NCI-H345 (cell line): ENCODE results near the gene TRIM28.
"Not testable (repeated sequence)": the region's sequence is repeated elsewhere in the genome, so short reads cannot be mapped to it uniquely, and the experiment has no call there.

Source experiments
- DNase-seq: peaks from one replicate; lab custom pipeline; 2025; lab: John Stamatoyannopoulos, UW

Gene TRIM28

DNA sequence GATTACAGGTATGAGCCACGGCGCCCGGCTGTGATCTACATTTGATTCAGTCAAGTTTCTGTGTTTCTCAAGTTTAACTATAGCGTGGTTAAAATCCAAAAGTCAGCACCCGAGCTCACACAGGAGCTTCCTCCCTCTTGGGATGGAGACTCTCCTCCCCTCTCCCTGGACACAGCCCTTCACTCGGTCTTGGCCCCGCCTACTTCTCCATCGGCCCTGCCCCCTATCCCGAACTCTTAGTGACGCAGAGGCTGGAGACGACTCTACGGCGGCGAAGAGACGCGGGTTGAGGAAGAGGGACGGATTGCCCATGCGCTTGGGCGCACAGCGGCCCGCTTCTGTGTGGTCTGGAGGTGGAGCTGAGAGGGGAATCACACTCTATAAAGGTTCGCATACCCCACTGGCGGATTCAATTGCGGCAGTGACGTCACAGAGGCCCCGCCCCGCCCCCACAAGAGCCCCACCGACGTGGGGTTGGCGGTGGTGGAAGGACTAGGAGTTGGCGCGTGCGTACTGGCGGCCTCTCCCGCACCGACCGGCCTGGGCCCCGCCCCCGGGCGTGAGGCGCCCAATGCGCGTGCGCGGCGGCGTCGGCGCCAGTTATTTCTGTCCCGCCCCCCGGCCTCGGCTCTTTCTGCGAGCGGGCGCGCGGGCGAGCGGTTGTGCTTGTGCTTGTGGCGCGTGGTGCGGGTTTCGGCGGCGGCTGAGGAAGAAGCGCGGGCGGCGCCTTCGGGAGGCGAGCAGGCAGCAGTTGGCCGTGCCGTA is at the start of gene TRIM28:
Gene TRIM28, plus strand, starts transcription at position 239 of the 765 bp plus-strand sequence. CDS start 694 bp downstream, outside the sequence.
- DNase-seq = no peak

DNA sequence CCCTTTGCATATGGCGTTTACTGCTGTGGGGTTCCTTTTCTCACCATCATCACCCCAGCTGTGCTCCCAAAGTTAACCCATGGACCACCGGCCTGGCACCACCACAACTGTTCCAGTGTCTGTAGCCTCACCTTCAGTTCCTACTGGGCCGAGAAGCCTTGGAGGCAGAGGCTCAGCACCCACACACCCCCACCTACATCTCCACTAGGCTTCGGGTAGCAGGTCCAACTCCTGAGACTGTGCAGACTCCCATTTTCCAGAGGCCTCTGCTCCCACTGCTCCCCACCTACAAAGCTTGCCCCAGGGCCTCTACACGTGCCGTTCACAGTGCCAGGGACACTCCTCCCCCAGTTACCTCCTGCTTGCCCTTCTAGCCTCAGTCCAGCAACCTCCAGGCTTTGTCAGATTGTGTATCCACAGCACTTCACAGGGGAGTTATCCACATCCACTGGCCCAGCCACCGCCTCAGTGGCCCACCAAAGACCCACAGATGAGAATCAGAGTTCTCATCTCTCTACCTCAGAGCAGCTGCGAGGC is 46.2 kb upstream of the TRIM28 start:
- DNase-seq = no peak

DNA sequence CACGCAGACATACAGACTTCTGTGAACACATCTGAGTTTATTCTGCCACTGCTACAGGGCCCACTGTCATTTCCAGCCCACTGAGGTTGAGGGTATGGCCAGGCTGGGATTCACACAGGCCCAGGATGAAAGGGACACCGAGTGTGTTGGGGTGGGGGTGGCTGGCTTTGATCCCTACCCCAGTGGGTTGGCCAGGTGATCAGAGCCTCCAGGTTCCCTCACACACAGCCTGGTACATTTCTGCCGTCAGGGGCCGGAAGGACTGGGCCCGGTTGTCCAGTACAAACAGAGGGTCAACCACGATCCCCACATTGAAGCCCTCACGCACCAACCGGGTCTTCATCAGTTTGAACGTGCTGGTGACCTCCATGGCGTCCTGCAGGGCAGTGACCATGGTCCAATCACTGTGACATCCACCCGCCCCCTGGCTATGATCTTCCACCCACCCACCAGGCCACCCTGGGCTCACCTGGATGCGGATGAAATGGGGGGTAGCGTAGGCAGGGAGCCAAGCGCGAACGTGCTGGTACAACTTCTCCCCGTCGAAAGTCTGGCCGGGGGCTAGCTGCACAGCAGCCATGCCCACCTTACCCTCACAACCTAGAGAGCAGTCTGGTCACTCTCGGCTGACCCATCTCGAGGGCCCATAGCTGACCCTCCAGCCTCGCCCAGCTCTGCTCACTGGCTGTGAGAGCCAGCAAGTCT is 45.4 kb upstream of the TRIM28 start:
- no peak for DNase-seq

DNA sequence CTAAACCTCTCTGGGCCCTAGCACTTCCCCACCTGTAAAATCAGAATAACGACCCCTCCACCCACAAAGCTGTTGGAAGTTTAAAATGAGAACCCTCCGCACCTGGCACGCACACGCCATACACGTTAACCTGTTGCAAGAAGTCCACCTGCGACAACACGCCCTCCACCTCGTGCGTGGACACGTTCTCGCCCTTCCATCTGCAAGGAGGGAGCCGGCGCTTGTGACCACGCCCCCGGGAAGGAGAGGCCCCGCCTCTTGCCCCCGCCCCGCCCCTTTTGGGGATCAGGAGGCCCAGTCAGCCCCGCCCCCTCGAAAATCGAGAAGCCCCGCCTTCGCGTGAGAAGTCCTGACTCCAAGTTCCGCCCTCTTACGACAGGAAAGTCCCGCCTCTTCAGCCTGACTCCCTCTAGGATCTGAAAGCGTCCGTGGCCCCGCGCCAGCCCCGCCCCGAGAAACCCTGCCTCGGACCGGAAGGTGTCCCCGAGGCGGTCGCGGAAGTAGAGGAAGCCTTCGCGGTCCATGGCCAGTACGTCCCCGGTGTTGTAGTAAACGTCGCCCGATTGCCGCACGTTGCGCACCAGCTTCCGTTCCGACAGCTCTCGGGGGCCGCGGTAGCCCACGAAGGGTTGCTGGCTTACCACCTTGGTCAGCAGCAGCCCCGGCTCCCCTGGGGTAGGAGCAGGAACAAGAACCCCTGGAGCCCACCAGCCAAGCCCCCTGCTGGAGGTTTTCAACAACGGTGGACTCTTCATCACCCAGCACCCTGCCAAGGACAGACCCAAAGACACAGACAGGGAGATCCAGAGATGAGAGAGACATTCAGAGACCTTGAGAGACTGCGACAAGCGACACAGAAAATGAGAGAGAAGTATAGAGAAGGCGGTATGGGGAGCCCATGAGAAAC is 44.6 kb upstream of the TRIM28 start:
- DNase-seq = peak; percentile 98

DNA sequence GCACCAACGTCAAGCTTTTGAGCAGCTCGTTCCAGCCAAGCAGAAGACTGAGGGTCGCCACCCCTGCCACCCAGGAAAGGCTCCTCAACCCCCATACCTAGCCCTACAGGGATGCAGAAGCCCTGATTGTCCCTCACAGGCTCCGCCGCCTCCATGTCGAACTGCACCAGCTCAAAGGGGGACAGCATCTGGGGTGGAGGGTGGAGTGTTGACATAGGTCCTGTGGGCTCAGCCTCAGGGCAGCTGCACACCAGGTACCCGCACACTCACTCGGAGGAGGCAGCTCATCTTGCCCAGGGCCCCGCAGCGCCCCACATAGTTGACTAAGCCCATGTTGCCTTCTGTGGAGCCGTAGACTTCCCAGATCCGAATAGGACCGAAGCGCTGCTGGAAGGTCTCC is 43.6 kb upstream of the TRIM28 start:
- DNase-seq = no peak

DNA sequence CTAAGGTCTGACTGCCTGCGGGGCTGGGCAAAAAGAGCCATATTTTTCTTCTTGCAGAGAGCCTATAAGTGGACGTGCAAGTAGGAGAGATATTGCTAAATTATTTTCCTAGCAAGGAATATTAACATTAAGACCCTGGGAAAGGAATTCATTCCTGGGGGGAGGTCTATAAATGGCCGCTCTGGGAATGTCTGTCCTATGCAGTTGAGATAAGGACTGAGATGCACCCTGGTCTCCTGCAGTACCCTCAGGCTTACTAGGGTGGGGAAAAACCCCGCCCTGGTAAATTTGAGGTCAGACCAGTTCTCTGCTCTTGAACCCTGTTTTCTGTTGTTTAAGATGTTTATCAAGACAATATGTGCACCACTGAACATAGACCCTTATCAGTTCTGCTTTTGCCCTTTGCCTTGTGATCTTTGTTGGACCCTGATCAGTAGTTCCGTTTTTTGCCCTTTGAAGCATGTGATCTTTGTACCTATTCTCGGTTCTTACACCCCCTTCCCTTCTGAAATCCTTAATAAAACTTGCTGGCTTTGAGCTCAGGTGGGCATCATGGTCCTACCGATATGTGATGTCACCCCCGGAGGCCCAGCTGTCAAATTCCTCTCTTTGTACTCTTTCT is 36.2 kb upstream of the TRIM28 start:
- DNase-seq = not testable (repeated sequence)

DNA sequence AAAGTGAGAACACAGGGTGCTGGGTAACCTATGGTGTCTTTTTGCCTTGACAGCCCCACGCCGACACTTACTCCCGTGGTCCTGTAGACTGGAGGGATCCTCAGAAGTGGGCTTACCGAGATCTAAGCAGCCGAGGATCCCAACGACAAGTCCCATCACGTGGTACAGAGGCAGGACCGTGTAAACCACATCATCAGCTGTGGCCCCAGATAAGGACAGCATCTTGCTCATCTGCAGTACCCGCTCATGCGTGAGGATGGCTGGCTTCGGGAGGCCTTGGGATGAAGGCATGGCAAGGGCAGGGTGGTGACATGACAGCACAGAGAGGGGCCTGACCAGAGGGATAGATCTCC is 34.2 kb upstream of the TRIM28 start:
- no peak for DNase-seq

DNA sequence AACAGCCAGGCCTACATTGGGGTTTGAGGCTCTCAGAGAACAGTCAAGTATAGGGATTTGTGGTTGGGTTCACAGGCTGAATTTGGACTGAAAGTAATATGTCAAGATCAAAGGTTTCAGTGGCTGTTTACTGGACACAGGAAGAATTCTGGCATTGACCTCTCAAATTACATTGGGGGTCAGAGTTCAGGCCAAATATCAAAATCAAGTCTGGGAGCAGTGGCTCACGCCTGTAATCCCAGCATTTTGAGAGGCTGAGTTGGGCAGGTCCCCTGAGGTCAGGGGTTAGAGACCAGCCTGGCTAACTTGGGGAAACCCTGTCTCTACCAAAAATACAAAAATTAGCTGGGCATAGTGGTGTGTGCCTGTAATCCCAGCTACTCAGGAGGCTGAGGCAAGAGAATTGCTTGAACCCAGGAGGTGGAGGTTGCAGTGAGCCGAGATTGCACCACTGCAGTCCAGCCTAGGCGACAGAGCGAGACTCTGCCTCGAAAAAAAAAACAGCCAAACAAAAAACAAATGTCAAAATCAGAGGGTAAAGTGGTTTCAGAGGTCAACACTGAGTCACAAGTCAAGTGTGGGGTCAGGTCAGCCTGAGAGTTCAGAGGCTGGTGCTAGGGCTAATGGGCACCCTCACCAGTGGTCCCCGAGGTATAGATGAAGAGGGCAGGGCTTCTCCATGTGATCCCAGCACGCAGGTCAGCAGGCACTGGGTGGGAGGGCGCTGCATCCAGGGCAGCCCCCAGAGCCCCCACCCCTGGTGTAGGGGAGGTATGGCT is 33.6 kb upstream of the TRIM28 start:
- no peak for DNase-seq

DNA sequence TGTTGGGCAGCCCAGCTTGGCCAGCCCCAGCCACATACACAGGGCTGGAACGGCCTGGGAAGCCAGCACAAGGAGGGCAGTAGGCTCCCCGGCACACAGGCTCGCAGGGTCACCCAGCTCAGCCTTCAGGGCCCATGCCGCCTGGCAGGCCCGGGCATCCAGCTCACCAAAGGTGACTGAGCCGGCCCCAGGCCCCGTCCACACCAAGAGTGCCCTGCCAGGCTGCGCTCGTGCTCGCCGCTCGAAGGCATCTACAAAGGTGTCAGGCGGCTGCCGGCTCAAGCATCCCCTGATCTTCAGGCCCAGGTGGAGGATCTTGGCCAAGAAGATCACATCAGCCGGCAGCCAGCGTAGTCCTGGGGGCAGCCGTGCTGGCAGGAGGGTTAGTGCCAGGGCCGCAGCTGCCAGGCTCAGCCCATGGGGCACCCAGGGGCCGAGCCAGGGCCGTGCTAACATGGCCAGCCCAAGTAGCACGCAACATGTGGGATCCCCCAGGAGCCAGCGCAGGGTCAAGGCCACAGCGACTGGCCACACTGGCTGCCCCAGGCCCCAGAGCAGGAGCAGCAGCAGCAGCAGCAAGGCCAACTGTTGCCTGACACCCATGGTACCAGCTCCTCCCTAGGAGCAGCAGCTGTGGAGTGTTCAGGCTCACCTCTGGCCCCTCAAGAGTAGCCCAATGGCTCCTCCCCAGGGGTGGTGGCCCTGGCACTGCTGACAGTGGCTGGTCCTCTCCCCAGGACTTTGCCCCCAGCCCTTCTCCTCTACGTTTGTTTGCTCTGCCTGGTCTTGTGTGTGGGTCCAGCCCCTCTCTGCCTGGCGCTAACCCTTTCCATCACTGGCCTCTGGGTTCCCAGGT is 32.3 kb upstream of the TRIM28 start, which contains the start of gene SLC27A5:
Gene SLC27A5, minus strand, starts transcription at position 640 of the 856 bp plus-strand sequence. Its CDS starts 37 bp downstream, at position 603.
- no peak for DNase-seq

DNA sequence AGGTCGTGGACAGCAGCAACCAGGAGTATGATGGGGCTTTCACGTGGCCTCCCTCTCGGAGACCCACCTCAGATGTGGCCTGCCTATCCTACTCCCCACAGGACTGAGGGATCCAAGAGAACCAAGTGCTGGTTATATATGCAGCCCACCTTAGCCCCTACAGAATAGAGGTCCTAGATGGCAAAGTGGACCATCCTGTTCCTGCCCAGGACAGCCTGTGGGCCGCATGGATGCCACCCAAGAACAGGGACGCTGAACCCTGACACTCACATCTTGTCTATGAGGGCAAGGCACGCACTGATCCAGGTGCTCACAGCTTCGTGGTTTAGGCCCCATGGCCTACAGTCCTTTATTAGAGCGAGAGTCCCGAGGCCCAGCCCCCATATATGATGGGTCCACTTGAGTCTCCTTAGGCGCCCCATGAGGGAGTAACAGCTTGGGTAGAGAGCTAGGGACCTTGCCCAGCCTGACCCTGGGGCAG is 30.6 kb upstream of the TRIM28 start:
- DNase-seq = no peak

DNA sequence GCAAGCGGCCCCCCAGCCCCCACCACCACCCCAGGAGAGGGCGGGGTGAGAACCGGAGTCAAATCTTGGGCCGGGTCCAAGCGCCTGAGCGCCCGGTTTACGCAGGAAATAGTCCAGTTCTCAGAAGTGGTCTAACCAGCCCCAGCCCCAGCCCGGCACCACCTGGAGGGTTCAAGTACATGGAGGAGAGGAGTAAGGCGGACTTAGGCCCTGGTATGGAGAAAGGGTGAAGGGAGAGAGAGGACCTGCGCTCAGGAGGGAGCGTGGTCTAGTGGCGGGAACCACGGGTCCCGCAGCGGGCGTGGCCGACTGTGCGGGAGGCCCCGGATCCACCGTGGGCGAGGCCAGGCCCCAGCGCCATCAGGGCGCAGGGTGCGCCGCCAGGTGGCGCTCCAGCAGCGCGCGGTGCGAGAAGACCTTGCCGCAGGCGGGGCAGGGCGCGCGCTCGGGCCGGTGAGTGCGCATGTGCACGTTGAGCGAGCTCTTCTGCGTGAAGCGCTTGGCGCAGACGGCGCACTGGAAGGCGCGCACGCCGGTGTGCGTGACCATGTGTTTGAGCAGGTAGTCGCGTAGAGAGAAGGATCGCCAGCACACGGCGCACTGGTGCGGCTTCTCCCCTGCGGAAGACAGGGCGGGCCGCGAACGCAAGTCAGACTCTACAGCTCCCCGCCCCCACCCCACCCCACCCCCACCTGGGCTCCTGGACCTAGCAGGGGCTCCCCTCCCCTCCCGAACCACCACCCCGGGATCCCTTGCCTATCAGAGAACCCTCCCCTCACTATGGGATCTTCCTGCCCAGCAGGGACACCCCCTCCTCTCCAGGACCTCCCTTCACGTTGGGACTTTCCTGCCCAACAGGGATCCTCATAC is 29.9 kb upstream of the TRIM28 start:
- peak; percentile 91 for DNase-seq

DNA sequence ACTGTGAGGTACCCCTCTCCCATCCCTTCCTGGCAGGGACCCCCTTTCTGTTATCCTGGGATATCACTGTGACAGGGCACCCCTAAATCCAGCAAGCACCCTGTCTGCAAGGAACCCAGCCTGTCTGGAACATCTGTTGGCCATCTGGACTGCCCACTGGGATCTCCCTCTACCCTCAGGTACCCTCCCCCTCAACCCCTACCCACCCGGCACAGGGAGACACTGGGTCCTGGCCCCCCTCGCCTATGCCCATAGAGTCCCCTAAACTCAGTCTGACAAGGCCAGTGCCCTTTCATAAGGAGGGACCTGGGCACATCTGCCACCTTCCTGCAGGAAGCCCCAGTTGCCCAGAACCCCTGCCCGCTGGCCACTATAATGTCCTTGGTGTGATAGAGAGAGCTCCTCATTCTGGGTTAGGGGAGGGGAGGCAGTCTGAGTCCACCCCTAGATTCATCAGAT is 29.3 kb upstream of the TRIM28 start:
- DNase-seq = no peak

DNA sequence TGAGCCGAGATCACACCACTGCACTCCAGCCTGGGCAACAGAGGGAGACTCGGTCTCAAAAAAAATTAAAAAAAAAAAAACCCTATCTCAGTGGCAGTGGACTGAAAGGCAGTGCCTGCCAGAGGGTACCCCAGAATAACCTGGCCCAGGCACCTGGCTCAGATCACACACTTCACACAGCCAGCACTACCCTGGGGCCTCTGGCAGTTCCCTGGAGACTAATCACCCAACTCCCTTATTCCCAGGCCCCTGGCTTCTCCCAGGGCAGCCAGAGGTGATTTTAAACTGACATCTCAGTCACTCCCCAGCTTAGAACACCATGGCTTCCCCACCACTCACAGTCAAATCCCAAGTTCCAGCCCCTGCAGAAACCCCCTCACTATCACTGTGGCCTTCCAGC is 28.6 kb upstream of the TRIM28 start:
- no peak for DNase-seq

DNA sequence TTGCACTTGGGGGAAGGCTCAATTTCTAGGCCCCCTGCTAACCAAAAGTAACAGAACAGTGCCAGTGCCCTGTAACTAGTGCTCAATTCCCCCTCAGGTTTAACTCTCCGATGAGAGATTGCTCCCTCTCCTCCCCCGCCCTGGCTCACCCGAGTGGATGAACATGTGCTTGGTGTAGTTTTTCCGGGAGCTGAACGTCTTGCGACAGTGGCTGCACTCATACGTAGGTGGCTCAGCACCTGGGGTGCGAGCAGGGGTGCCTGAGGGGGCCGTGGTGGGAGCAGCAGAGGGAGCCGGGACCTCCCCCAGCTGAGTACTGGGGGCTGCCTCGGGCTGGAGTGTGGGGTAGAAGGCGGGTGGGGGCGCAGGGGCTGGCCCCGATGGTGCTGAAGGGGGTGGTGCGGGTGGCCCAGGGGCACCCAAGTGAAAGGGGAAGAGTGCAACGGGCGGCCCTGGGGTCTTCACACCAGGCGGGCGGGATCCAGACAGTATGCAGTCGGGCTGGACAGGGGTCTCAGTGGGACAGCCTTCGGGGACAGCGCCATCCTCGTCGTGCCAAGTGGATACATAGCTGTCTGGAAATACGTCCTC is 27.5 kb upstream of the TRIM28 start:
- DNase-seq = no peak

DNA sequence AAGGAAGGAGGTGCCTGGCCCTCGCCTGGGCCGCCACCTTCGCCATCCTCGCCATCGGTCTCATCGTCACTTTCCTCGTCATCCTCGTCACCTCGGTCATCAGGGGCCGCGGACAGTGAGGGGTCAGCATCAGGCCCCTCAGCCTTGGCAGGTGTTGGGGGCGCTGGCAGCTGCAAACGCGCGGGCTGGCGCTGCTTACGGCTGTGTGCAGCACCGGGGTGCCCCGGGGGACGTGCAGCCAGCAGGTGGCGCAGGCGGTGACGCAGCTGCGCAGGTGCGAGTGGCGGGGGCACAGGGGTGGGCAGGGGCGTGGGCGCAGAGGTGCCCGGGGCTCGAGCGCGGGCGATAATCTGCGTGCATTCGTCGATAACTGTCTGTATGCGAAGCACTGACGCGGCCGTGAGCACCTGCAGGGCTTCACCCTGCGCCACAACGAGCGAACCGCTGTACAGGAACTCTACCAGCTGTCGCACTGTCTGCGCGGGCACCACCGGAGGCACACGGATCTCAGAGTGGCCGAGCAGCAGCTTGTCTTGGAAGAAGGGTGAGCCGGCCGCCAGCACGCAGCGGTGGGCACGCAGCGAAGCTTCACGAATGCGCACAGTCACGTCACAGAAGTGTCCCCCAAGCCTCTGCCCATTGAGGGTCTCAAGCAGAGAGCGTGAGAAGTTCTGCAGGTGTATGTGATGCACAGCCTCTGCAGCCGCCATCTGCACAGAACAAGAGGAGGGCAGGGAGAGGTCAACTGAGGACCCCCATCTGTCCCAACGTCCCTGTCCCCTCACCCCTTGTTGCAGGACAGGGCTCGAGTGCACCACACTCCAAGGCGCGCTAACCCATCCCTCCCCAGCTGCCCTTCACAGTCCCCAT is 26.7 kb upstream of the TRIM28 start:
- no peak for DNase-seq

DNA sequence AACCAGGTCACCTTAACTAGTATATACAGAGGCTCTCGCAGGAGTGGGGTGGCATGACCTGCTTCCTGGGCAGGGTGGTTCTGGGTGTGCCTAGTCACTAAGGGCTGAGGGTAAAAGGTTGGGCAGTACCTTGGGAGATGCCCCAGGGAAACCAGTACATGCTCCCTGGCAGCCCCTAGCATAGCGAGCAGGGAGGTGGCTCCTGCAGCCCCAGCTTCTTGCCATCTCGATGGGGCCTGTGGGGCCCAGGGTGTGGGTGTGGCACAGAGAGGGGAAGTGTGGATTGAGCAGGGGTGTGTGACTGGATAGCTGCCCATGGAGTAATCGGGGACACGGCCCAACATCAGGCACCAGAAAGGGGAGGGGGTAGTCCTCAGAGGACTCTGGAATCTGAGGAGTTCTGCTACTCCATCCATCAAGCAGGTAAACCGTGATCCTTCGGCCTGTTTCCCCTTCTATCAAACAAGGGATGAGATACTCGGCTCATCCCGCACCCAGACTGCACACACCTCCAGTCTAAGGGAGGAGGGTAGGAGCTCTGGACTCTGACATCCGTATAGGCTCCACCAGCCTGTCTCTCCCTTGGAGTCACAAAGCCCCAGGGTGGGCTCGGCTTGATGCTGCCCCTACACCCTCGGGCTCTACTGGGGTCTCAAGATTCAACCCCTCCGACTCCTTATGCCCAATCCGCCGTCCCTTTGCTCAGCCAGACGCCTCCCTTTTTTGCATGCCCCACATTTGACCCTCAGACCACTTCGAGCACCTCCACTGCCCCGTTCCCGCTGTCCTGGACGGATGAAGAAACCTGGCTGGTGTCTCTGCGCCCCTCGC is 25.4 kb upstream of the TRIM28 start:
- no peak for DNase-seq

DNA sequence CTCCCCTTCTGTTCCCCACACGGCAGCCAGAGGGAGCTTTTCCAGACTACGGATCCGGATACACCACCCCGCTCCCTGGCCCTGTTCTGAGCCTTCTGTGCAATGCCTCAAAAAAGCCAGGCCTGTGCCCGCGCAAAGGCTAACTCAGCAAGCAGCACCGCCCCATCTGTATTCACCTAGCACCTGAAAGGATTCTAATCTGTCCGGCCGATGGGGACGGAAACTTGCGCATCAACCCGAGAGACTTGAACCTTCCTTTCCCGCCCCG is 24.8 kb upstream of the TRIM28 start:
- DNase-seq = peak; percentile 49
